Astrocyte of the cerebellum (primary cell): ENCODE data around the gene LTBR.

Source experiments
- DNase-seq: peaks from one replicate; pipeline ENCODE4 v3.0.0-alpha.2; 2011; ENCODE audit warnings: low read depth
- H3K4me3 ChIP-seq: 2 replicates; pipeline ENCODE4 v1.5.1; 2011; ENCODE audit warnings: mild to moderate bottlenecking, low read depth, low read length, moderate library complexity
- CTCF ChIP-seq: IDR thresholded peaks from 2 replicates; pipeline ENCODE4 v1.5.1; 2012; ENCODE audit warnings: low read length, low read depth, moderate library complexity, mild to moderate bottlenecking; ENCODE audit errors: missing control alignments
- in situ Hi-C: cut with HindIII; loops from 2 replicates; pipeline ENCODE4 v1.10.0; 2017; ENCODE audit warnings: low sequenced_read_pairs

LTBR gene

GRCh38 chr12:6378709-6379472 lies 5.1 kb upstream of the LTBR start:
- no peak for TF ChIP-seq CTCF
- no peak for DNase-seq
- H3K4me3 ChIP-seq, result no peak overlapping the region
- in situ Hi-C loops, result no loop called here

- TF ChIP-seq CTCF, result no peak
- H3K4me3 ChIP-seq, result no peak overlapping the region
- in situ Hi-C loops, result no loop called here
- no peak for DNase-seq
Observed at GRCh38 chr12:6380141-6381121, 3.5 kb upstream of the LTBR start.

- H3K4me3 ChIP-seq, result no peak overlapping the region
- in situ Hi-C loops, result no loop called here
- TF ChIP-seq CTCF, result no peak
- no peak for DNase-seq
Observed at GRCh38 chr12:6382371-6382770, 1.6 kb upstream of the LTBR start.

GRCh38 chr12:6382982-6383381 lies 980 bp upstream of the LTBR start:
- in situ Hi-C loops, result no loop called here
- TF ChIP-seq CTCF, result no peak
- DNase-seq, result no peak
- no peak overlapping the region for H3K4me3 ChIP-seq

- in situ Hi-C loops, result no loop called here
- no peak for TF ChIP-seq CTCF
- peak overlapping the region; percentile 14 for H3K4me3 ChIP-seq
- no peak for DNase-seq
Observed at GRCh38 chr12:6384499-6385436, 806 bp downstream of the LTBR start.

- DNase-seq, result no peak
- in situ Hi-C loops, result no loop called here
- H3K4me3 ChIP-seq, result no peak overlapping the region
- no peak for TF ChIP-seq CTCF
Observed at GRCh38 chr12:6386038-6386437, 2.1 kb downstream of the LTBR start.
